HEK293T (cell line): ENCODE data around the gene PLXNB3.

Experiments
- CTCF ChIA-PET: fragments of 350-600 bp; formaldehyde crosslinking; extraction: SDS; loops from one replicate; lab custom pipeline; 2021; ENCODE audit warnings: antibody characterized with exemption, inconsistent platforms; lab: Yijun Ruan, JAX
- POLR2A ChIA-PET: fragments of 350-600 bp; formaldehyde crosslinking; extraction: SDS; loops from one replicate; lab custom pipeline; 2020; ENCODE audit warnings: antibody characterized with exemption, inconsistent platforms; lab: Yijun Ruan, JAX
- DNase-seq: peaks from one replicate; pipeline ENCODE4 v3.0.0; 2012; ENCODE audit warnings: mixed read lengths; ENCODE audit errors: extremely low spot score
- ARNT ChIP-seq: fragments of 450-650 bp; IDR thresholded peaks from 2 replicates; pipeline ENCODE4 v1.6.1; 2017; ENCODE audit warnings: mild to moderate bottlenecking
- BHLHE40 ChIP-seq: fragments of 450-650 bp; IDR thresholded peaks from 2 replicates; pipeline ENCODE4 v1.6.1; 2016; ENCODE audit warnings: mild to moderate bottlenecking, moderate library complexity, borderline replicate concordance
- CTBP1 ChIP-seq: fragments of 450-650 bp; IDR thresholded peaks from 2 replicates; pipeline ENCODE4 v1.6.1; 2016; ENCODE audit warnings: borderline replicate concordance
- ELF4 ChIP-seq: fragments of 450-650 bp; IDR thresholded peaks from 2 replicates; pipeline ENCODE4 v1.6.1; 2017; ENCODE audit warnings: antibody characterized with exemption
- FOXA1 ChIP-seq: fragments of 450-650 bp; IDR thresholded peaks from 2 replicates; pipeline ENCODE4 v1.6.1; 2016; ENCODE audit warnings: mild to moderate bottlenecking
- FOXK2 ChIP-seq: fragments of 450-650 bp; IDR thresholded peaks from 2 replicates; pipeline ENCODE4 v1.6.1; 2016; ENCODE audit warnings: mild to moderate bottlenecking
- FOXM1 ChIP-seq: fragments of 450-650 bp; IDR thresholded peaks from 2 replicates; pipeline ENCODE4 v1.6.1; 2017; ENCODE audit warnings: mild to moderate bottlenecking, borderline replicate concordance
- HDGF ChIP-seq: fragments of 450-650 bp; IDR thresholded peaks from 2 replicates; pipeline ENCODE4 v1.6.1; 2017; ENCODE audit warnings: antibody characterized with exemption, borderline replicate concordance
- L3MBTL2 ChIP-seq: fragments of 450-650 bp; conservative IDR thresholded peaks from 2 replicates; pipeline ENCODE4 v1.6.1; 2016; ENCODE audit warnings: mild to moderate bottlenecking
- LEF1 ChIP-seq: fragments of 450-650 bp; IDR thresholded peaks from 2 replicates; pipeline ENCODE4 v1.6.1; 2017; ENCODE audit warnings: mild to moderate bottlenecking, borderline replicate concordance
- NFRKB ChIP-seq: fragments of 450-650 bp; IDR thresholded peaks from 2 replicates; pipeline ENCODE4 v1.6.1; 2016; ENCODE audit warnings: mild to moderate bottlenecking, moderate library complexity
- SP1 ChIP-seq: fragments of 450-650 bp; IDR thresholded peaks from 2 replicates; pipeline ENCODE4 v1.6.1; 2017
- SUZ12 ChIP-seq: fragments of 450-650 bp; IDR thresholded peaks from 2 replicates; pipeline ENCODE4 v1.6.1; 2016; ENCODE audit warnings: mild to moderate bottlenecking
- TARDBP ChIP-seq: fragments of 450-650 bp; IDR thresholded peaks from 2 replicates; pipeline ENCODE4 v1.6.1; 2016
- ZNF384 ChIP-seq: fragments of 450-650 bp; IDR thresholded peaks from 2 replicates; pipeline ENCODE4 v1.6.1; 2016
- TF ChIP-seq, protein P1 (sequence below): fragments of 450-650 bp; IDR thresholded peaks from 2 replicates; pipeline ENCODE4 v1.6.1; 2016

PLXNB3 gene

DNA sequence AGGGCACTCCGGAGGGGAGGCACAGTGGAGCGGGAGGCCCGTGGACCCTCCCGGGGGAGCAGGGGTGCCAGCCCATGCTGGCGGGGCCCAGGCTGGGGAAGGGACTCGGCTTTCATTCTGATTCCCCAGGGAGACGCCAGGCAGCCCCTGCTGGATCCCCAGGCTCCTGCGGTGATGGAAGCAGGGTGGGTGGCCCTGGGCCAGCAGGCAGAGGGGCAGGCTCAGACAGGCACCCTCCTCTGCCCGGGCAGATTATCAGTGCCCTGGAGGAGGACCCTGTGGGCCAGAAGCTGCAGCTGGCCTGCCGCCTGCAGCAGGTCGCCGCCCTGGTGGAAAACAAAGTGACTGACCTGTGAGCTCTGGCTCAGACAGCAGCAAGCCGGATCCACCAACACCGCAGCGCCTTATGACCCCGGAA is 14.6 kb downstream of the PLXNB3 start:
- no peak for TF ChIP-seq ZNF384
- TF ChIP-seq NFRKB: no peak
- no peak for TF ChIP-seq TARDBP
- TF ChIP-seq BHLHE40: no peak
- TF ChIP-seq HDGF: no peak
- no peak for TF ChIP-seq FOXA1
- TF ChIP-seq, protein P1, sequence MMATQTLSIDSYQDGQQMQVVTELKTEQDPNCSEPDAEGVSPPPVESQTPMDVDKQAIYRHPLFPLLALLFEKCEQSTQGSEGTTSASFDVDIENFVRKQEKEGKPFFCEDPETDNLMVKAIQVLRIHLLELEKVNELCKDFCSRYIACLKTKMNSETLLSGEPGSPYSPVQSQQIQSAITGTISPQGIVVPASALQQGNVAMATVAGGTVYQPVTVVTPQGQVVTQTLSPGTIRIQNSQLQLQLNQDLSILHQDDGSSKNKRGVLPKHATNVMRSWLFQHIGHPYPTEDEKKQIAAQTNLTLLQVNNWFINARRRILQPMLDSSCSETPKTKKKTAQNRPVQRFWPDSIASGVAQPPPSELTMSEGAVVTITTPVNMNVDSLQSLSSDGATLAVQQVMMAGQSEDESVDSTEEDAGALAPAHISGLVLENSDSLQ: no peak
- no peak for TF ChIP-seq L3MBTL2
- no peak for TF ChIP-seq SP1
- no peak for TF ChIP-seq SUZ12
- TF ChIP-seq LEF1: no peak
- no peak for TF ChIP-seq FOXM1
- no peak for TF ChIP-seq ARNT
- TF ChIP-seq CTBP1: no peak
- no peak for TF ChIP-seq ELF4
- no peak for TF ChIP-seq FOXK2
- DNase-seq: peak; percentile 54
- POLR2A ChIA-PET: interaction anchor here (1.1 kb wide), 1 partner anchor 16 kb away, joined by 3 read pairs; the partner anchor contains the start of genes IDH3G and SSR4
- CTCF ChIA-PET: interaction anchor here (1.1 kb wide), 1 partner anchor 144 kb away, joined by 3 read pairs; no protein-coding TSS in a partner anchor

GRCh38 chrX:153779891-153780677 is 16.0 kb downstream of the PLXNB3 start:
- CTCF ChIA-PET: interaction anchor here (0.6 kb wide), 1 partner anchor 18 kb away, joined by 8 read pairs; no protein-coding TSS in a partner anchor
- POLR2A ChIA-PET: interaction anchor here (1.0 to 1.1 kb wide), 2 partner anchors 14 kb away, joined by 3 read pairs; partner anchors contain the start of genes IDH3G and SSR4
- no peak for DNase-seq
- TF ChIP-seq LEF1 (no peak), ZNF384 (no peak)

DNA sequence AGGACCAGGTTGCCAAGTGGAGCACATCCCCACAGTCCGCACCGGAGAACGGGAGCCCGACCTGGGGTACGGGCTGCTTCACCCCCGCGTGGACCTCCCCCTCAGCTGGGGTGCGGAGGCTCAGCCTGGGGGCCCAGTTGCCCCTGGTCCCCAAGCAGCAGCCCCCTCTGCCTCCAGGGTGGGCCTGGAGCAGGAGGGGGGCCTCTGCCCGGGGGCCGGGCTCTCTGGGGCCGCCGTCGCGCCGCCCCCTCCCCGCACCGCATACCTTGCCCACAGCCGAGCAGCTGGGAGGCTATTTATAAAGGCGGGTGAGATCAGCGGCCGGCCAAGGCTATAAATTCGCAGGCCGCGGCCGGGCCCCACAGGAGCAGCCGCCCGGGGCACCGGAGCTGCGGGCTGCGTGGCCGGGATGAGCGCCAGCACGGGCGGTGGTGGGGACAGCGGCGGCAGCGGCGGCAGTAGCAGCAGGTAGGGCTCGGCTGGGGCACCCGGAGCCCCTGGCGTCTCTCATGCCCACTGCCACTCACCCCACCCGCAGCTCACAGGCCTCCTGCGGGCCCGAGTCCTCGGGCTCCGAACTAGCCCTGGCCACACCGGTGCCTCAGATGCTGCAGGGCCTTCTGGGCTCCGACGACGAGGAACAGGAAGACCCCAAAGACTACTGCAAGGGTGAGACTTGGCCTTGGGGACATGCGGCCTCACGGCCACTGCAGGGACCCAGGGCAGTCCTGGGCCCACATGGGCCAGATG is 16.8 kb downstream of the PLXNB3 start, which contains the start of gene SRPK3:
Gene SRPK3 (plus strand): TSS at position 364 of the 750 bp plus-strand sequence. CDS start 46 bp downstream, at position 410.
- DNase-seq: no peak
- POLR2A ChIA-PET: interaction anchor here (1.0 kb wide), 1 partner anchor 13 kb away, joined by 3 read pairs; the partner anchor contains the start of genes IDH3G and SSR4
- CTCF ChIA-PET: no interaction called here
- TF ChIP-seq, protein P1: no peak
- TF ChIP-seq ELF4: no peak
- TF ChIP-seq NFRKB: no peak
- no peak for TF ChIP-seq FOXA1
- no peak for TF ChIP-seq SUZ12
- no peak for TF ChIP-seq LEF1
- TF ChIP-seq CTBP1: no peak
- no peak for TF ChIP-seq FOXM1
- TF ChIP-seq SP1: no peak

DNA sequence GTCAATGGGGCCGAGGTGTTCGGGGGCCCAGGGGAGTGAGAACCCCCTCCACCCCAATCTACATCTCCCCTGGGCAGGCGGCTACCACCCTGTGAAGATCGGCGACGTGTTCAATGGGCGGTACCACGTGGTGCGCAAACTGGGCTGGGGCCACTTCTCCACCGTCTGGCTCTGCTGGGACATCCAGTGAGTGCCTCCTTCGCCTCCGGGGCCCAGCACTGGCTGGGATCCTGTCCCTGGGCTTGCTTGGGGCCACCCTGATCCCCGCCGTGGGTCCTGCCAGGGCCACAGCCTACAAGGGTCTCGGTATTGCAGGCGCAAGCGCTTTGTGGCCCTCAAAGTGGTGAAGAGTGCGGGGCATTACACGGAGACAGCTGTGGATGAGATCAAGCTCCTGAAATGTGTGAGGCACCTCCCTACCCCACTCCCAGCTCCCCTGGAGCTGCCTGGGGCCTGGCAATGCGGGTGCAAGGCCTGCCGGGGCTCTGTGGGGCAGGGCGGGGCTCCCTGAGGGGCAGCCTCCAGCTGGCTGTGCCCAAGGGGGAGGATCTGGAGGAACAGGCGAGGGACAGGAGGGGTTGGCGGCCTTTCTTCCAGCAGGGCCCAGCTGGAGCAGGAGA is 17.5 kb downstream of the PLXNB3 start:
- CTCF ChIA-PET: interaction anchor here (0.8 kb wide), 1 partner anchor 12 kb away, joined by 3 read pairs; no protein-coding TSS in a partner anchor
- POLR2A ChIA-PET: interaction anchor here (1.0 to 1.5 kb wide), 2 partner anchors 12 to 13 kb away, joined by 3 to 4 read pairs; partner anchors contain the start of genes IDH3G and SSR4
- TF ChIP-seq FOXK2: no peak
- no peak for TF ChIP-seq LEF1
- TF ChIP-seq SP1: no peak
- TF ChIP-seq ELF4: no peak

DNA sequence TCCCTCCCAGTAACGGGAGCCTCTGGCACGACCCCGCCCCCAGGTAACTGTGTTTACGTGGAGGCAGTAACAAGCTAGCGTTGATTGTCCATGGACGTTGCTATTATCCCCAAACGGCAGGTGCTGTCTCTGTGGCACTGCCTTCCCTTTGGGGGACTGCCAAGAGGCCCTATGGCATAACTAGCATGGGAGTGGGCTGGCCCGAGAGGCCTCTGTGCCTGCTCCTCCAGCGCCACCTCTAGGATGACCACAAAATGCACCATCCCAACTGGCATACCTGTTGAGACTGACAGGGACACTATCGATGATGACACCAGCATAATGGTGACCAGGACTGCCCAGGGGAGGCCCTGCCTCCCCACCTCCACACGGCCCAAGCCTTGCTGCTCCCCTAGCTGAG is 18.3 kb downstream of the PLXNB3 start:
- ChIA-PET CTCF (interaction anchor here (0.8 kb wide), 1 partner anchor 11 kb away, joined by 3 read pairs; no protein-coding TSS in a partner anchor), POLR2A (interaction anchor here (1.5 kb wide), 1 partner anchor 12 kb away, joined by 4 read pairs; the partner anchor contains the start of genes IDH3G and SSR4)
- TF ChIP-seq FOXA1: no peak
- DNase-seq: no peak

More for the DNA sequence above, 17.5 kb downstream of the PLXNB3 start:
- DNase-seq: no peak

DNA sequence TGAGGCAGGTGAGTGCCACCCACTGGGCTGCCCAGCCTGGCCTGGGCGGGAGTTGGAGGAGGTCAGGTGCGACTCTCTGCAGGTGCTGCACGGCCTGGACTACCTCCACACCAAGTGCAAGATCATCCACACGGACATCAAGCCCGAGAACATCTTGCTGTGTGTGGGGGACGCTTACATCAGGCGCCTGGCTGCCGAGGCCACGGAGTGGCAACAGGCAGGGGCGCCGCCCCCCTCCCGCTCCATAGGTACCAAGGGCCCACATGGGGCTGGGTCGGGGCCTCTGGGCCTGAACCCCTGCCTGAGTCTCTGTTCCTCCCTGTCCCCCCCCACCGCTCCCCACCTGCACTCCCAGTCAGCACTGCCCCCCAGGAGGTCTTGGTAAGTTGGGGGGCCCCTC is 18.8 kb downstream of the PLXNB3 start:
- TF ChIP-seq SUZ12: no peak
- no peak for TF ChIP-seq SP1
- TF ChIP-seq, protein P1: no peak
- TF ChIP-seq FOXA1: no peak
- DNase-seq: no peak
- POLR2A ChIA-PET: interaction anchor here (1.5 kb wide), 1 partner anchor 12 kb away, joined by 4 read pairs; the partner anchor contains the start of genes IDH3G and SSR4
- CTCF ChIA-PET: no interaction called here
